HG02970 (cell line): ENCODE measurements around the gene ACSL5.
"Not testable (repeated sequence)": the region's sequence is repeated elsewhere in the genome, so short reads cannot be mapped to it uniquely, and the experiment has no call there.

ENCODE experiments used
- ATAC-seq: cut with Tn5 transposase; IDR thresholded peaks from one replicate; pipeline ENCODE4 v1.9.1; 2021; ENCODE audit warnings: mild to moderate bottlenecking, moderate library complexity, moderate number of reproducible peaks; ENCODE audit not compliant: unreplicated experiment, low FRiP score

Gene ACSL5

DNA sequence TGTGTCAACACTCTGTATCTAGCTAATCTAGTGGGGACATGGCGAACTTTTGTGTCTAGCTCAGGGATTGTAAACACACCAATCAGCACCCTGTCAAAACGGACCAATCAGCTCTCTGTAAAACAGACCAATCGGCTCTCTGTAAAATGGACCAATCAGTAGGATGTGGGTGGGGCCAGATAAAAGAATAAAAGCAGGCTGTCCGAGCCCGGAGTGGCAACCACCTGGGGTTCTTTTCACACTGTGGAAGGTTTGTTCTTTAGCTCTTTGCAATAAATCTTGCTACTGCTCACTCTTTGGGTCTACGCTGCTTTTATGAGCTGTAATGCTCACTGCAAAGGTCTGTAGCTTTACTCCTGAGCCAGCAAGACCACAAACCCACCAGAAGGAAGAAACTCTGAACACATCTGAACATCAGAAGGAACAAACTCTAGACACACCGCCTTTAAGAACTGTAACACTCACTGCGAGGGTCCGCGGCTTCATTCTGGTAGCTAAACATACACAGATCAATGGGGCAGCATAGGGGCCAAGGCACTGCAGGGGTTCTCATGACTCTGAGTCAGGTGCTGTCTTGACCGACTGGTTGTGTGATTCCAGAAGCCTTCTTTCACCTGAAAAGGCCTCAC is 1.6 kb upstream of the ACSL5 start:
- not testable (repeated sequence) for ATAC-seq

DNA sequence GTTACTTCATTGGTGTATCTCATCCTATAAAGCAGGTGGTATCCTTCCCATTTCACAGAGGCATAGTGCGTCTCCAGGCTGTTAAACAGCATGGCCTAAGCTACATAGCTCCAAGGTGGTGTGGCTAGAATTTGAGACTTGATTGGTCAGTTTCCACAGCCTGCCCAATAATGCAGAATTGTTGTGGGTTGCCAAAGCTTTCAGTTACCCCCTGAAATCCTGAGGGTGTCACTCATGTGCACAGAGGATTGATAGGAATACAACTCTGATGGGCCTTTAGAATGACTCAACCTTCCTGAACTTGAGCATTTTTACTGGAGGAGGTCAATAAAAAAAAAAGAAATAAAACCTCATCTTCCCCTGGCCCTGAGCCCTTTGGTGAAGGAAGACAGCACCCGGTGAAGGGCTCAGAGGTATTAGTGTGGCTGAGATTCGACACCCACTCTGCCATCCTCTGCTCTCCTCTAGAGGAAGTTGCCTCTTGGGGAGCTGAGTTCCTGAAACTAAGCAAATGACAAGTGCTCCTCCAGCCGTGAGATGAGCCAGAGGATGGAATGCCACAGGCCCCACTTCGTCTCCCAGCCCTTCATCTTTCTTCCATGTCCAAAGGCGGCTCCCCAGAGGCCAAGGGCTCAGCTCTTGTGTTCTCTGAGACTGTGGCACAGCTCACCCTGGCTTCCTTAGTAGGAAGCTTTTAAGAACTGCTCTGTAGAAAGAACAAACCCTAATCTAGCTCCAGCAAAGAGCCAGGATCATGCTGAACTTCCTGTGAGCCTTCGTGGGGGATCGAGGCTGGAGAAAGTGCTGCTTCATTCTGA is 1.0 kb downstream of the ACSL5 start:
- no peak for ATAC-seq

DNA sequence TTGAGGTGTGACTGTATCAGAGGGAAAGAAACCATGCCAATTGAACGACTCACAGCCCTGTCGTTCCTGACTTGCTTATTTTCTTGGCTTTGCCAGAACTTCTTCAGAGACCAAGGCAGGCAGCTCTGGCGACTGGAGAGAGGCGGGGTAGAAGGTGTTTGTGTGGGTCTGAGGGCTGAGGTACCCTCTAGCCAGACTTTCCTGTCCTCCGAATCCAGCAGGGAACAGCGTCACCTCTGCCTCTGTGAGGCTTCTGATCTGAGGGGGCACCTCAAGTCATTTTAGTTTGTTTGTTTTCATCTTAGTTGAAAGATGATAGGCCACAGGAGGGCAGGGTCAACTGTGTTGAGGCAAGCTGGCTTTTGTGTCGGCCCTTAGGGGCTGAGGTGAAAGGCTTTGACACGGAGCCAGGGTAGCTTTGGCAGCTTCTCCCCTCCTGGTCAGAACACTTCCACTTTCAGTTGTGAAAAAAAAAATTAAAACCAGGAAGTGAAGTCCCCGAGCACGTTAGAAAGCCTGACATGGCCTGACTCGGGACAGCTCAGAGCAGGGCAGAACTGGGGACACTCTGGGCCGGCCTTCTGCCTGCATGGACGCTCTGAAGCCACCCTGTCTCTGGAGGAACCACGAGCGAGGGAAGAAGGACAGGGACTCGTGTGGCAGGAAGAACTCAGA is 1.9 kb downstream of the ACSL5 start:
- peak; percentile 82 for ATAC-seq

DNA sequence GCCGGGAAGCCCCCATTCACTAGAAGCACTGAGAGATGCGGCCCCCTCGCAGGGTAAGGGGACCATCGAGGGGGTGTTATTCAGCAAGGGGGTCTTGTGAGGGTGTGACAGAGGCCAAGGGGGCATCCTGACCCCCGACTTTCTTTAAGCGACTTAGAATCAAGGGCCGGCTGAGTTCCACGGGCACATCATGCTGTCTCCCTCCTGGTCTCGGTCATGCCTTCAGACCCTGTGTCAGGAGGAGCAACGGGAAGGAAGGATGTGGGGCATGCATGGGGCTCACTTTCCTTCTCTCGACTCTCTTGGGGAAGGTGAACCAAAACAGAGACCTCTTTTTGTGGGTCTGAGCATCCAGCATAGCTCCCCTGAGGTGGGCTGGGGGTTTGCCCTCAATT is 2.5 kb downstream of the ACSL5 start:
- peak; percentile 5 for ATAC-seq

DNA sequence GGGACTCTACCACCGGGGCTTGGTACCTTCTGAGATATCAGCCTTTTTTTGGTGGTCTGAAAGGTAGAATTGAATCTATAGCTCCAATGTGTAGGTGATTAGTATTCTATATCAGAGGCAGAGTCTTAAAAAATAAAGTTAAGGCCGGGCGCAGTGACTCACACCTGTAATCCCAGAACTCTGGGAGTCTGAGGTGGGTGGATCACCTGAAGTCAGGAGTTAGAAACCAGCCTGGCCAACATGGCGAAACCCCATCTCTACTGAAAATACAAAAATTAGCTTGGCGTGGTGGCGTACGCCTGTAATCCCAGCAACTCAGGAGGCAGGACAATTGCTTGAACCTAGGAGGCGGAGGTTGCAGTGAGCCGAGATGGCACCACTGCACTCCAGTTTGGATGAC is 3.2 kb downstream of the ACSL5 start:
- not testable (repeated sequence) for ATAC-seq

DNA sequence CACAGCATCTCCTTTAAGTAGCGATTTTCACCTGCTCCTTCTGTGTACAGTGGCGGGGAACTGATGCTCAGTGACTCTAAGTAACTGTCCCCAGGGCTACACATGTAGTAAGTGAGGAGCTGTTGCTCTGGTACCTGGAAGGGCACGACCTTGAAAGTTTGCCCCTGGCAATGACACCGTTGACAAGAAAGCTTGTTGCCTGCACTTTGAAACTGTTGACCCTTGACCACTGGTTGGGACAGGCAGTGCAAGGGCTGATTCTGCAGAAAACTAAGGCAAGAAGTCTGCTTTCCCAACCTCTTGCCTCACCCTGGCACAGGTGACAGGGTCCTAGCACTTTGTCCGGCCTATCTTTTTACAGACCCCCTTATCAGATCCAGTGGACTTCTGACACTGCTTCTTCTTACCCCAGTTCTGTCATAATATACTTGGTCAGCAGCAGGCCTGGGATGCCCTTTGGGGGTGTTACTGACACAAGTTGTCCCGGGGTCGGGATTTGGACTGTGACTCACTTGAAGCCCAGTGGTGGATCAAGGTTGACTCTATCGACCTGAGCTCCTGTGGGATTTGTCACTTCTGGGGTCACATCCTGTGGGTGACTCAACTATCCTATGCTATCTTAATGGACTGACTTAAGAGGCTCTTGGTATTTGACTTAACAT is 5.8 kb downstream of the ACSL5 start:
- ATAC-seq = no peak

DNA sequence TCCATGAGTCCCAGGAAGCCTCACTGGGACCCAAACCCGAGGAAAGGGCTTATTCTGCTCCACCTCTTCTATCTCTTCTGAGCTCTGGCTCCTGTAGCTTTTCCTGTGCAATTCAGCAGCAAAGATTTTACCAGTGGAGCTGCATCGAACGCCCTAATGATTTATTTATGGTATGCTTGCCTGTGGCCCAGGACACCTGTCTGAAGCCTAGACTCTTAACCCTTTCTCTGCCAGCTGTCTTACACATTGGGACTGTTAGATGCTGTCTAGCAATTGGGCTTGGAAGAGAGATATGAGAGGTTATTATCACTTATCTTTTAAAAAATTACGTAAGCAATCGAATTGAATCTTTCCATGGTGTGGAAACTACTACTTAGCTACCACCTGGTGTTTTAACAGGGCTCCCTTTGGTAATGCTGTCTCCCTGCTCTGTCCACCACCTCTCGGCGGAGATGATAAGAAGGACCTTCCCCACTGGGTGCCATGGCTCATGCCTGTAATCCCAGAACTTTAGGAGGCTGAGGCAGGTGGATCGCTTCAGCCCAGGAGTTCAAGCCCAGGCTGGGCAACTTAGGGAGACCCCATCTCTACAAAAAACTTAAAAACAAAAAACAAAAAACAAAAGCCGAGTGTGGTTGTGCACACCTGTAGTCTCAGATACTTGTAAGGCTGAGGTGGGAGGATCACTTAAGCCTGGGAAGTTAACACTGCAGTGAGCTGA is 8.8 kb downstream of the ACSL5 start:
- ATAC-seq = no peak

DNA sequence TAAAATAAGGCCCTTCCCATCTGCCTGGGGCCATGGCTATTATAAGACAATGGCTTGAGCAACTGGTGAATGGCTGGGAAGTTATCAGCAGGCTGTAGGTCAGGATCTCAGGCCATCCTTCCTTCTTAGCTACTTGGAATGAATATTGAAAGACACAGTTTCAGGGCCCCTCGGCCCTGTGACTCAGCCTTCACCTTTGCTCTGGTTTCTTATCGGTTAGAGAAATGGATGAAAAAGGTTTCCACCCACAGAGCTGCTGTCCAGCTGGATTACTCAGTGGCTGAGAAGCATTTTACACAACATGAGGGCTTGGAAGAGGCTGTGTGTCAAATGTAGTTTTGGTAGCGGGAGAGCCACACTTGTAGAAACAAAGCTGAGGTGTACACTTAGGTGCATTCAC is 9.4 kb downstream of the ACSL5 start:
- ATAC-seq = no peak

DNA sequence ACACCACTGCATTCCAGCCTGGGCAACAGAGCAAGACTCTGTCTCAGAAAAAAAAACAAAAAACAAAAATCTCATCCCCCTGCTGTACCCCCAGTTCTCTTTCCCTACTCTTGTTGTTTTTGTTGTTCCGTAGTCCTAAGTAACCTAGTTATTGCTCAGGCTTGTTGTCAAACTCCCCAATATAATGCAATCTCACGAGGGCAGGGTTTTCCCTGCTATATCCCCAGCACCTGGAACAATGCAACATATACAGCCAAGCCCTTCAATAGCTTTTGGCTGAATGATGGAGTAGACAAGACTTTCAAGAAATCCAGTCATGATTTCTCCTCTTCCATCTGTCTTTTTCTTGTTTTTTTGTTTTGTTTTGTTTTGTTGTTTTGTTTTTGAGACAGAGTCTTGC is 10.2 kb downstream of the ACSL5 start:
- no peak for ATAC-seq

DNA sequence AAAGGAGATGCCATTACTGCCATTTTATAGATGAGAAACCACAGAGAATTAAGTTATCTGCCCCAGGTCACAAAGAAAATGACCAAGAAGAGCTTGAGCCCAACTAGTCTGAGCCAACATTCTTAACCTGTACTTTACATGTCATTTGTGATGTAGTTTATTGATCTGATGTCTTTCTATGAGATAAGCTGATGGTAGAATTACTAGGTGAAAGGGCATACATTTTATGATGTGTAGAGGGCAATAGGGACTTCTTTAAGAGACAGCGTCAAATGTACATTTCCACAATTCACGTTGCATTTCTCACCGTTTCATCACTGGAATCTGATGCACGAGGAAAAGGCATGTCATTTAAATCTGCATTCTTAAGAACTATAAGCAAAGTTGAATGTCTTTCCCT is 11.3 kb downstream of the ACSL5 start:
- no peak for ATAC-seq

DNA sequence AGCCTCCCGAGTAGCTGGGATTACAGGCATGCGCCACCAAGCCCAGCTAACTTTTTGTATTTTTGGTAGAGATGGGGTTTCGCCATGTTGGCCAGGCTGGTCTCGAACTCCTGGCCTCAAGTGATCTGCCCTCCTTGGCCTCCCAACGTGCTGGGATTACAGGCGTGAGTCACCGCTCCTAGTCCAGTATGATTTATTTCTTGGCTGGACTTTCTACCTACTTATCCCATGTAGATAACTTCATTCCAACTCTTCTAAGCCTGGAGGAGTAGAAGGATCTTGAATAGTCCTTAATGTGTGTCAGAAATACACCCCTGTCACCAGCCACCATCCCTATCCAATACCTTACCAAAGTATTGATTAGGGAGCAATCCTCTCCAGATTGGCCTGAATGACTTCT is 14.1 kb downstream of the ACSL5 start:
- ATAC-seq = not testable (repeated sequence)

DNA sequence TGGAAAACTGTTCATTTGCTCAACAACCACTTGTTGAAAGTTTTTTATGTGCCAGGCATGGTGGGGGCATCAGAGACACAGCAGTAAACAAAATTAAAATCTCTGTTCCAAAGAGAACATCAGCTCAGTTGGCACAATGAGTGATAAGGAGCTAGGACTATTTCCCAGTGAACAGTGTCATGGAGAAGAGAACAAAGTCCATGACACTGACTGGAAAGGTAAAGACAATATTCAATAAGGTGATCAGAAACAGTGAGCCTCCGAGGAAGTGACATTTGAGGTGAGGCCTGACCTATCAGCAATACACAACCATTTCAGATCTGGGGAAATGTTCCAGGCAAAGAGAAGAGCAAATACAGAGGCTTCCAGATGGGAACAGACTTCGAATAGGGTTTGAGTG is 14.6 kb downstream of the ACSL5 start:
- no peak for ATAC-seq

DNA sequence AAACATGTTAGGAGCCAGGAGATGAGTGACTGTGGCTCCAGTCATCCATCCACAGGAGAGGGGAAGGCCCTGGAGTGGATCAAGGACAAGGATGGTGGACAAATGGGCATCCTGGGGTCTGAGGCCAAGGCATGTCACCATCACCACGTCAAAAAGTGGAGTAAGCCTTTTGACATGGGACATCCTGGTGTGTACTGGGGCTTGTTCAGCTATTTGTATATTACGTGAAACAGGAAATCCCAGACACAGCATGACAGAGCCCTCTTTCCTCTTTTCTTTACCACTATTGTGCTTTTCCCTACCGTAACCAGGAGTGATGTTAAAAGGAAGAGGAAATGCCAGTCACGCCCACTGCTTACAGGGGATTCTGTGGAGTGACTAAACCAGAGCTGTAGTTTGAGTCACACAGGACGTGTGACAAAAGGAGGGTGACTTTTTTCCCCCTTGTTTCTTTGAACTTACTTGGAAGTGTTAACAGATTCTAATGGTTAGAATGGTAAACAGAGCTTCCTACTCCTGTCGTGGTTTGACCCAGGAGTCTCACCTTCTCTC is 15.4 kb downstream of the ACSL5 start:
- ATAC-seq = peak; percentile 64

DNA sequence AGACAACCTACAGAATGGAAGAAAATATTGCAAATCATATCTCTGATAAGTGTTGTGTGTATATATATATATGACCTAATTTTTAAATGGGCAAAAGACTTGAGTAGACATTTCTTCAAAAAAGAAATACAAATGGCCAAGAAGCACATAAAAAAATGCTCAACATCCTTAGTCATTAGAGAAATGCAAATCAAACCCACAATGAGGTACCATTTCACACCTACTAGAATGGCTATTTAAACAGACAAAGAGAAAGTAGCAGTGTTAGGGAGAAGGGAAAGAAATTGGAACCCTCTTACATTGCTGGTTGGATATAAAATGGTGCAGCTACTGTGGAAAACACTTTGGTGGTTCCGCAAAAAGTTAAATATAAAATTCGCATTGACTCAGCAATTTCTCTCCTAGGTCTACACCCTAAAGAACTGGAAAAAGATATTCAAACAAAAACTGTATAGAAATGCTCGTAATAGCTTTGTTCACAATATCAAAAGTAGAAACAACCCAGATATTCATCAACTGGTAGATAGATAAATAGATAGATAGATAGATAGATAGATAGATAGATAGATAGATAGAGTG is 16.3 kb downstream of the ACSL5 start:
- ATAC-seq = no peak

DNA sequence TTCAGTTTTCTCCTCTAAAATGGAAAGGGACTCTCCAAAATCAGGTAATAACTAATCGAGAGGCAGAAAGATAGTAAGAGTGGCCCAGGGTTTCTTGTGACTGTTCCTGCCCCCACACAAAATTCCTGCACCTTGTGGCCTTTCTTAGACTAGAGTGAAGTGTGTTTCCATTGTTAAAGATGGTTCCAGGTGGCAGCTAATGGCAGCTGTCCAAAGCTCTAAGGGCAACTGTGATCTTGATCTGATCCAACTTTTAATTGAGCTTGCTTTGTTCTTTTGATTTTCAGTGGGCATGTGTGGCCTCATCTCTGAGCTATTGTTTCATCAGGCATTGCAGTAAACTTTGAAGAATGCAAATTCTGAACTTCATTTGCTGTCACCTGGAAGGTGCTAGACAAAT is 19.4 kb downstream of the ACSL5 start:
- ATAC-seq = no peak

DNA sequence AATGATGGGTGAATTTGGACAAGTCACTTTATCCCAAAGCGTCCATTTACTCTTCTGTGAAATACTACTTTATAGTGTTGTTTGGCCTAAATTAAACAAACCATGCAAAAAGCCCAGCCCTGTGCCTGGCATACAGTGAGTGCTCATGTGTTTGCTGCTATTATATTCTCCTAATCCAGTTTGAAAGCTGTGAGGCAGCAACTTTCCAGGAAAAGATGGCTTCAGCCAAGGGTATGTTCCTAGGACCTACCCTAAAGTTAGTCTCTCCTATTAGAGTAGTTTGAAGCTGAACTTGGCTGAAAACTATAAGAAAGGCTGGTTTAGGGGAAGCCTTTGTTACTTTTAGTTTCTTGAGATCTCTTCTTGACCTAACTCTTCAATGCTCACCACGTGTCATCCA is 19.9 kb downstream of the ACSL5 start:
- ATAC-seq = no peak

DNA sequence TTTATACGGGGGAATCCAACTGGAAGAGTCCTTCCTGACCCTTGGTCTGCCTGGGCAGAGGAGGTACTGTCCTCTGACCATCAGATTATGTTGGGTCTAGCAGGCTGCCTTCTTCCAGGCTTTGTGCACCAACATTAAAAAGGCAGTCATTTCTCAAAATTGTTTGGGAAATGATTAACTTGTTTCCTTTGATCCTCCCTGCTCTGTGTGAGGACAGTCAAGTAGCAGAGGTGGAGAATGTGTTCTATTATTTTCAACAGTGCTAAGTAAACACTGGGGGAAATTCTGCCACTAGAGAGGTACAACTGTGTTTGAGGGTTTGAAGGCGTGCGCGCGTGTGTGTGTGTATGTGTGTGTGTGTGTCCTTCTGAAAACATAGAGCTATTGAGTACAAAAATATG is 20.6 kb downstream of the ACSL5 start:
- no peak for ATAC-seq

DNA sequence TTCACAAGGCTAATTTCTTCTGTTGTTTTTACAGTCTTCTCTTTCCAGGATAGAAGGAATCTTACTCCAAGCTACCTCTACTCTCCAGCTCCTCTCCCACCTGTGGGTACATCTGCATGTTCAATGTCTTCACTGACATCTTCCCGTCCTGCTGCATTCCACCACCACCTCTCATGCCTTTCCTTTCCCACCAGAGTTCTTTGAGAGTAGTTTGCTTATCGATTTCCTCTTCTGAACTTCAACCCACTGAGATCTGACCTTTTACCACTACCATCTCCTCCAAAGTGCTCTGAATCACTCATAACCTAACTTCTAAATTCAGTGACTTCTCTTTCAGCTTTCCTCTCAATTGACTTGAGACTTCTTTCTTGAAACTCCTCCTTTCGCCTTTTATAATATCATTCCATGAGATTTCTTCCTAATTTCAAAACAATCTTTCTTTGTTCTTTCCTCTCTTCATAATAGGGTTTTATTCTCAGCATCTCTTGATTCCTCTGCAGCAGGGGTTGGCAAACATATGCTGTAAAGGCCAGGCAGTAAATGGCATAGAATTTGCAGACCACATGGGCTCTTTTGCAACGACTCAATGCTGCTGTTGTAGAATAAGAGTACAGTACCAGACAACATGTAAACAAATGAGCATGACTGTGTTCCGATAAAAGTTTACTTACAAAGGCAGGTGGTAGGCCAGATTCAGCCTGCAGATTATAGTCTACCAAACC is 22.1 kb downstream of the ACSL5 start:
- ATAC-seq = no peak

DNA sequence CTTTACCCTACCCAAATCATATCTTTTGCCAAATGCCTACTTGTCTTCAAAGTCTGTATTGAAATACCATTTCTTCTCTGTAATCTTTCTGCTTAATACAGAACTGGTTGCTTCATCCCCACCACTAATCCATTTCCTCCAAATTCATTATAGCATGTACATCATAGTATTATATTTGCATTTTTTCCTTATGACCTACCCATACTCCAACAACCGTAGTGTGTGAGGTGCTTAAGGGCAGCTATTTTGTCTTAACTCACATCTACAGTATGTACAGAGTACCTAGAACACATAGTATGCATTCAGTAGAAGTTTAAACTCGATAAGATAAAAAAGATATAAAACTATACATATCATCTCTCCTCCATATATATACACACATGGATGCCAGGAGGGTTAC is 23.7 kb downstream of the ACSL5 start:
- ATAC-seq = no peak
